NCI-H526 treated with DMSO at 0.1 percent for 48 hours (cell line): ENCODE measurements around the gene LRRC8E.
"Not testable (repeated sequence)": the region's sequence is repeated elsewhere in the genome, so short reads cannot be mapped to it uniquely, and the experiment has no call there.

ENCODE experiments used
- DNase-seq: peaks from one replicate; lab custom pipeline; 2025; lab: John Stamatoyannopoulos, UW

Gene LRRC8E

GRCh38 chr19:7908742-7909461, 20.6 kb downstream of the LRRC8E start:
- DNase-seq: no peak

GRCh38 chr19:7909471-7910067, 21.3 kb downstream of the LRRC8E start:
- DNase-seq: no peak

- no peak for DNase-seq
Measured at GRCh38 chr19:7910321-7911161, 22.2 kb downstream of the LRRC8E start.

GRCh38 chr19:7911508-7912143, 23.3 kb downstream of the LRRC8E start:
- no peak for DNase-seq

GRCh38 chr19:7912144-7912696, 23.9 kb downstream of the LRRC8E start:
- no peak for DNase-seq

- DNase-seq: no peak
Measured at GRCh38 chr19:7912697-7913564, 24.6 kb downstream of the LRRC8E start.

GRCh38 chr19:7913652-7914051, 25.3 kb downstream of the LRRC8E start:
- DNase-seq: no peak

- DNase-seq: no peak
Measured at GRCh38 chr19:7914099-7914498, 25.8 kb downstream of the LRRC8E start.

GRCh38 chr19:7914598-7915045, 26.3 kb downstream of the LRRC8E start, which contains the start of gene TGFBR3L:
Gene TGFBR3L, plus strand, starts transcription at chr19:7914830.
- DNase-seq: no peak

- DNase-seq: no peak
Measured at GRCh38 chr19:7915250-7916102, 27.2 kb downstream of the LRRC8E start.

- no peak for DNase-seq
Measured at GRCh38 chr19:7916103-7916954, 28.0 kb downstream of the LRRC8E start.

GRCh38 chr19:7916955-7917266, 28.6 kb downstream of the LRRC8E start:
- DNase-seq: no peak

- peak; percentile 20 for DNase-seq
Measured at GRCh38 chr19:7917267-7918061, 29.2 kb downstream of the LRRC8E start.

GRCh38 chr19:7918062-7918614, 29.8 kb downstream of the LRRC8E start:
- DNase-seq: not testable (repeated sequence)

GRCh38 chr19:7918615-7919421, 30.5 kb downstream of the LRRC8E start:
- DNase-seq: no peak

GRCh38 chr19:7919610-7920518, 31.6 kb downstream of the LRRC8E start, which contains the start of gene SNAPC2:
Gene SNAPC2, plus strand, starts transcription at chr19:7920338. Its CDS starts 29 bp downstream, at chr19:7920367.
- peak; percentile 61 for DNase-seq
